ENCODE results near the gene TOPBP1.
A peak's percentile ranks its signal among the peaks of the same experiment; 100 is the strongest.
"Not testable (repeated sequence)": the region's sequence is repeated elsewhere in the genome, so short reads cannot be mapped to it uniquely, and the experiment has no call there.

TOPBP1 gene

GRCh38 chr3:133661454-133662277 lies at the start of gene TOPBP1:
TSS of gene TOPBP1 (minus strand) at chr3:133661941. CDS start at chr3:133661127, 814 bp downstream.
- peak; percentile 90 for DNase-seq (ENCODE audit: low spot score)

- DNase-seq (ENCODE audit: low spot score): no peak
These were observed 49.3 kb upstream of the TOPBP1 start for GRCh38 chr3:133711013-133711412.

- DNase-seq (ENCODE audit: low spot score): no peak
These were observed 47.5 kb upstream of the TOPBP1 start for GRCh38 chr3:133709139-133709750.

GRCh38 chr3:133706033-133706432 lies 44.3 kb upstream of the TOPBP1 start:
- DNase-seq (ENCODE audit: low spot score): no peak

GRCh38 chr3:133703915-133704314 lies 42.2 kb upstream of the TOPBP1 start:
- DNase-seq (ENCODE audit: low spot score): no peak

- DNase-seq (ENCODE audit: low spot score): no peak
These were observed 40.0 kb upstream of the TOPBP1 start for GRCh38 chr3:133701435-133702358.

GRCh38 chr3:133700351-133700750 lies 38.6 kb upstream of the TOPBP1 start:
- DNase-seq (ENCODE audit: low spot score): no peak

GRCh38 chr3:133699903-133700302 lies 38.2 kb upstream of the TOPBP1 start:
- DNase-seq (ENCODE audit: low spot score): no peak

- DNase-seq (ENCODE audit: low spot score): no peak
These were observed 37.7 kb upstream of the TOPBP1 start for GRCh38 chr3:133699467-133699866.

GRCh38 chr3:133697960-133698359 lies 36.2 kb upstream of the TOPBP1 start:
- DNase-seq (ENCODE audit: low spot score): no peak

- no peak for DNase-seq (ENCODE audit: low spot score)
These were observed 33.9 kb upstream of the TOPBP1 start for GRCh38 chr3:133695560-133696171.

- no peak for DNase-seq (ENCODE audit: low spot score)
These were observed 32.8 kb upstream of the TOPBP1 start for GRCh38 chr3:133694288-133695268.

- DNase-seq (ENCODE audit: low spot score): no peak
These were observed 32.1 kb upstream of the TOPBP1 start for GRCh38 chr3:133693821-133694220.

GRCh38 chr3:133692759-133693158 lies 31.0 kb upstream of the TOPBP1 start:
- no peak for DNase-seq (ENCODE audit: low spot score)

GRCh38 chr3:133691273-133692107 lies 29.7 kb upstream of the TOPBP1 start:
- no peak for DNase-seq (ENCODE audit: low spot score)

- DNase-seq (ENCODE audit: low spot score): not testable (repeated sequence)
These were observed 16.3 kb upstream of the TOPBP1 start for GRCh38 chr3:133677993-133678392.

- no peak for DNase-seq (ENCODE audit: low spot score)
These were observed 14.8 kb upstream of the TOPBP1 start for GRCh38 chr3:133676336-133677118.

GRCh38 chr3:133675631-133676335 lies 14.0 kb upstream of the TOPBP1 start:
- DNase-seq (ENCODE audit: low spot score): no peak
